ENCODE measurements around the gene AHDC1.
"Not testable (repeated sequence)": the region's sequence is repeated elsewhere in the genome, so short reads cannot be mapped to it uniquely, and the experiment has no call there.

The AHDC1 gene

DNA sequence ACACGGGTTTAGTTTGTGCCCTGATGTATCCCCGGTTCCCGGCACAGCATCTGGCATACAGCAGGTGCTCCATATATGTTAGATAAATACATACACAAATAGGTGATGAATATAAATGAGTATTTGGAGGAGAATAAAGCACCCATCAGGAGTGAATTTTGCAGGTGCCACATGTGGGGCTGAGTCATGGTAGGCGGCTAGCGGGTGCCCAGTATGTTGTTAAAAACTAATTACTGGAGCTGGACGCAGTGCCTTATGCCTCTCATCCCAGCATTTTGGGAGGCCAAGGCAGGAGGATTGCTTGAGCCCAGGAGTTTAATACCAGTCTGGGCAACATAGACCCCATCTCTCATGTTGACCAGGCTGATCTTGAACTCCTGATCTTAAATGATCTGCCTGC, 97.2 kb downstream of the AHDC1 start:
- DNase-seq = no peak

DNA sequence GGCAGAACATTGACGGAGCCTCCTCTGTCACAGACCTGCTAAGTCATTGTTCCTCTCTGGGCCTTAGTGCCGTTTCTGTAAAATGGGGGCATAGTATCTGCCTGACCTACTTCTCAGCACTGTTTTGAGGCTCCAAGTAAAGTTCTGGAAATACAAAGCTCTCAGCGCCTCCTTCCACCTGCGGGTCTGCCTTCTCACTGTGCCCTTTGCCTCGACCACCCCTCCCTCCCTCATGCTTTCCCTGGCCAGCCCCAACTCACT, 98.6 kb downstream of the AHDC1 start:
- no peak for DNase-seq

DNA sequence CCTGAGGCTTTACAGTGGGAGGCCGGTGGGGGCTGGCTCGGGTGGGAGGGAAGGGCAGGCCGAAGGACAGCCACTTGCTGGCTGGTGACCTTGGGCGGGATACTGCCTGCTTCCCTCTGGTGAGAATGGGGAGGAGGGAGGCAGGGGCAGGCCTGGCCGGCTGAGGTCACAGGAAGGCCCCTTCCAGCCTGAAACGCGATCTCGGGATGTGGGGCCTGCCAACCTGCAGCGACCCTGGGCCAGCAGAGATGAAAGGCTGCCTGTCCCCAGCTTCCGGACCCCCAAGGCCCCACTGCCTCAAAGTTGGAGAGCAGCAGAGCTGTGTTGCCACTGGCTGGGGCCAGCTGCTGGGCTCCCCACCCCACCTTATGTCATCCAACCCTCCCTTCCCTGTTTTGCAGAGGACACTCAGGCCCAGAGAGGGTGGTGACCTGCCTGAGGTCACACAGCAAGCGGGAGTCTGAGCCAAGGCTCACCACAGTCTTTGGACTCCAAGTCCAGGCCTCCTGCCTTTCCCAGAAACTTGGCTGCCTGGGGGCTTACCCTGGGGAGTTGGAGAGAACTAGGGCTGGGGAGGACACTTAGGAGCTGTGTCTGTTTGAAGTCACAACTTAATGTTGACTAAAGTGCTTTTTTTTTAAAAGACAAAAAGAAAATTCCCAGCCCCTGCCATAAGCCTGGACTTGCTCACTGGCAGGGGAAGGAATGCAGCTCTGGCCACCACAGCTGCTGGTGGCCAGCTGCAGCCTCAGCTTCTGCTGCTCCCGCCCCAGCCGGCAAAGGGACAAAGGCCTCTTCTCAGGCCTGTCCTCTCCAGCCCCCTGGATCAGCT, 99.1 kb downstream of the AHDC1 start:
- no peak for DNase-seq

DNA sequence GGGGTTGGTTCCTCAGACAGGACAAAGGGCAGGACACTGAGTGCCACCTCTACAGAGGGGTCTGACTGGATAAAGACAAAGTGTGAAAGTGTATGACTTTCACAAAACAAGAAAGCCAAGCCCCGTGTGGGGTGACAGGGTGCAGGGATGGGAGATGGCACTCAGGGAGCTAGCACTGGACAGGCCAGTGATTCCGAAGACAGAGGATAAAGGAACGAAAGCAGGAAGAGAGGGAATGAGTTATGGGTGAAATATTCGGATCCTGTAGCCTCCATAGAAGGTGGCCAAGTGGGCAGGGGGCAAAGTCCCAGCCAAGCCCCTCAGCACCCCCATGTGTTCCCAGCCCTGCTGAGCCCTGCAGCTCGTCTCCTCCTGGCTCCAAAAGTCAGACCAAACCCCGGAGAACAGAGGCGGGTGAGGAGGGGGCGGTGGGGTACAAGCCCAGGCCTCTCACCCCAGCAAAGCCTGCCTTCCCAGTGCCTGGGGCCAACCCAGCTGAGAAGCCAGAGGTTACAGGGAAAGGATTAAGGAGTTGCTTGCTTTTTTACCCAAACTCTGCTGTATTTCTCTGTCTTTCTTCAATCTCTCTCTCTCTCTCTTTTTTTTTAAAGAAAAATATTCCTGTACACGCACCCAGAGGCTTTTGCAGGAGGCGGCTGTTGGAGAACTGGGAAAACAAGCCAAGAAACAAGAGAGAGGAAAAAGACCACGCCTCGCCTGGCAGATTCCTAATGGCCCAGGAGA, 99.9 kb downstream of the AHDC1 start:
- DNase-seq = no peak

DNA sequence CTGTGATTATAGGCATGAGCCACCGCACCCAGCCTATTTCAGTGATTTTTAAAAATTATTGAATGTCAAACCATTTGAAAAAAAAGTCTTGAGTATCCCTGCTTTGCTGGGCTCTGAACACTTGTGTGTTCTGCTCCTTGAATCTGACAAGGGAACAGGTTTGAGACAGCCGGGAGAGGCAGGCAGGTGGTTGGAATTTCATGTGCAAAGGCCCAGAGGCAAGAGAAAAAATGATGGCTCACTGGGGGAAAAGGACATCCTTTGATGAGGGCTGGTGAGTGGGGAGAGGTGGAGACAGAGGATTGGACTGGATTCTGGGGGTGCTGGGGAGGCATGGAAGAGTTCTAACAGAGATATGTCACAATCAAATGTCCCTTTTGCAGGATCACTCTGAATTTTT, 100.9 kb downstream of the AHDC1 start:
- no peak for DNase-seq

DNA sequence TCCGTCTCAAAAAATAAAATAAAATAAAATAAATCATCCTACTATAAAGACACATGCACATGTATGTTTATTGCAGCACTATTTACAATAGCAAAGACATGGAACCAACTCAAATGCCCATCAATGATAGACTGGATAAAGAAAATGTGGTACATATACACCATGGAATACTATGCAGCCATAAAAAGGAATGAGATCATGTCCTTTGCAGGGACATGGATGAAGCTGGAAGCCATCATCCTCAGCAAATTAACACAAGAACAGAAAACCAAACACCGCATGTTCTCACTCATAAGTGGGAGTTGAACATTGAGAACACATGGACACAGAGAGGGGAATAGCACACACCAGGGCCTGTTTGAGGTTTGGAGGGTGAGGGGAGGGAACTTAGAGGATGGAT, 102.8 kb downstream of the AHDC1 start:
- DNase-seq = not testable (repeated sequence)

DNA sequence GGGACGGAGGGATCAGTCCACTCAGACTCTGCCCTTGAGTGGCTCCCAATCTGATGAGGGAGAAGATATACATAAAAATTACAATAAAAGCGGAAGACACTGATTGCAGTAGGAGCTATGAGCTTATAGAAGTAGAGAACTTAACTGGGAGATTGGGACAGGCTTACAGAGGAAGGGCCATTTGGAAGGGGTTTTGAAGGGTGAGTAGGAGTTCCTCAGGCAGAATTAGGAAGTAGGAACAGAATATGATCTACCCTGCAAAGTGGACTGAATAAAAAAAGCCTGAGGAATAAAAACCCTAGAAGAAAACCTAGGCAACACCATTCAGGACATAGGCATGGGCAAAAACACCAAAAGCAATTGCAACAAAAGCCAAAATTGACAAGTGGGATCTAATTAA, 104.8 kb downstream of the AHDC1 start:
- no peak for DNase-seq

DNA sequence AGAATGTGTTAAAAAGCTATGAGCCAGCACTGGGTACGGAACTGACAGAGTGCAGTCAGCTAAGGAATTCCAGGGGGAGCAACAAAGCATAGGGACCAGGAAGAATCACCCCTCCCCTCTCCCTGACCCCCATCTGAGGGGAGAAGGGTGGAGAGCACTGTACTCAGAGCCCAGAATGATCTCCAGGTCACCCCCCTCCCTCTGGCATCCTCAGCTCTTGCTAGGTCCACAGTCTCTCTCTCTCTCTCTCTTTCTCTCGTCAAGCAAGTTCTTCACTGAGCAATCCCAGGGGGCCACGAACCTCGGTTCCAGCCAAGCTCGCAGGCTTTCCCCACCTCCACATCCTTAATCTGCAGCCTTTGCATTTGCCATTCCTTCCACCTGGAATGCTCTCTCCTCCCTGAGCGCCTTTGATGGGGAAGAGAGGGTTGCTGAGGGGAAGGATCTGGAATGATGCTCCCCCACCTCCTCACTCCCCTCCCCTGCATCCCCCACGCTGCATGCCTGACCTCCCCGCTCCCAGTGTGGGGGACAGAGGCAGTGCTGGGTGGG, 107.3 kb downstream of the AHDC1 start:
- DNase-seq = peak; percentile 34

DNA sequence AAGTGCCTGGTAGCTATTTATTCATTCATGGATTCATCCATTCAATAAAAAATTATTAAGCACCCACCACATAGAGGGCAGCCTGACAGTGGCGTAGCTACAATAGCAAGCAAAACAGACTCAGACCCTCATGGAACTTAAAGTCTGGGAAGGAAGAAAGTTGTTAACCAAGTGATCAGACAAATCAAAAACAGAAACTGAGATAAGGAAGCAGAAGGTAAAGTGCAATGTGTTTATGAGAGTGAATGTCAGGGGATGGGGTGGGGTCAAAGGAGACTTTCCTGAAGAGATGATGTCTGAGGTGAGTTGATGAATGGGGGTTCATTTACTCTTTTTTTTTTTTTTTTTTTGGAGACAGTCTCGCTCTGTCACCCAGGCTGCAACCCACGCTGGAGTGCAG, 111.1 kb downstream of the AHDC1 start:
- no peak for DNase-seq

DNA sequence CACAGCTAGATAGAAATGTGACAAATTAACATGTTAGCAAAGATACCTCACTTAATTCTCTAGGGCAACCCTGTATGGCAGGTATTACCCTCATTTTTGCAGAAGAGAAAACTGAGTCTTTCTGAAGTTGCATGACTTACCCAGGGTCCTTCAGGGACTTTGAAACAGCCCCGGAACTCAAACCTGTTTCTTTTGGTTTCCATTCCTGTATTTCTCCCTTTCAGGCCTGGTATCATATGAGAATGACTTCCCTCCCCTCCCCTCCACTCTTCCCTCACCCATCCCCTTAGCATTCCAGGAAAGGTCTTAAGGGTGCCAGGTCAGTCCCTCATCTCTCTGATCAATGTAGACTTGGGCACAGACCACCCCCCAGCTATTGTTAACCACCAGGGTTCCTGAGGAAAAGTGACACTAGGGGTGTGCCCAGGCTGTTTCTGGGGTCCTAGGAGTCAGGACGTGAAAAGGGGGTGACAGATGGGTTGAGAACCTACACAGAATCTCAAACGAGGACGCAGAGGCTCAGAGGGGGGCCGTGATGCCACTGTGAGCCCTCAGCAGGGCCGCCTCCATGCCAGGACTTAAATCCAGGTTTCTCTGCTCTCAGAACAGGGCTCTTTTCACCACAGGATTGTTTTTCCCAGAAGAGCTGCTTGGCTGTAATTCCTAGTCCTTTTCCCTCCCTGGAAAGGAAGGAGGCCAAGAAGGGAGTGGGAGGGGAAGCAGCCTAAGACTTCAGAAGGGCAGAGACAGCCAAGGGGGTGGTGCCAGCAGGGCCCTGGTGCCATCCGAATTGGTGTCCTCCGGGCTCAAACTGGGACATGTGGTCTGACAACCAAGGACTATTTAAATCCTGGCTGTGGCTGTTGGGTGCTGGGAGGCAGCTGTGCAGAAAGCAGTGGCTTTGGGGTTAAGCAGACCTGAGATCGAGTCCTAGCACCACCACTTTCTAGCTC, 111.9 kb downstream of the AHDC1 start:
- no peak for DNase-seq

DNA sequence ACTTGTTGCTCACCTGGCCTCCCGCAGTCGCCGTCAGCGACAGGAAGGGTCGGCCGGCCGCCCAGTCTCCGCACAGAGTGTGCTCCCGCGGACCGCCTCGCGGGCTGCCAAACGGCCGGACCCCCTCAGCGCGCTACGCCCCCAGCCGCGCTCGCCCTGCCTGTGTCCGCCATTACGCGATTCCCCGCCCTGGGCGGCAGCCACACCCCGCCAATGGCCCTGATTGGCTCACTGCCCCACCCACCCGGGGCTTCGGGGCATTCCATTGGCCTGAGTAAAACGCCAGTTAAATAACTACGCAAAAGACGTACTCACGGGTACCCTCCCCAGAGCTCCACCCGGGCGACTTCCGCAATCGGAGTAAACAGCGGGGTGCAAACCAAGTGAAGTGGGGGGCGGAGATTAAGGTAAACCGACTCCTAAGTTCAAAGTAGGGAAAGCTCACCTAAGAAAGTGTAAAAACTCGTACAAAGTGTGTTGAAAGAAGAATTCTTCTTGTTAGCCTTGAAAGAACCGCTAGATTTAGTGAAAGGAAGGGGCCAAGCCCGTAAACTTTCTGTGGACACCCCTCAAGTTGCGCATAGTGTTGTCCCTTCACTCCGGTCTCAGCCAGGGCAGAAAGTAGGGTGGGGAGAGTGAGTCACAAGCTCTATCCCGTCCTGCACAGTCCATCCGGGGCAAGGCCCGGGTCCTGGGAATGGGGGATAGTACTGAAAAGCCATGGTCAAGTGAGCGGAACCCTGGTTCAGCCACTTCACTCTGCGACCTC, 113.8 kb downstream of the AHDC1 start, which contains the start of gene WASF2:
TSS of gene WASF2 (minus strand) at position 195 of the 769 bp plus-strand sequence. CDS start 61,277 bp downstream, outside the sequence.
- peak; percentile 96 for DNase-seq

DNA sequence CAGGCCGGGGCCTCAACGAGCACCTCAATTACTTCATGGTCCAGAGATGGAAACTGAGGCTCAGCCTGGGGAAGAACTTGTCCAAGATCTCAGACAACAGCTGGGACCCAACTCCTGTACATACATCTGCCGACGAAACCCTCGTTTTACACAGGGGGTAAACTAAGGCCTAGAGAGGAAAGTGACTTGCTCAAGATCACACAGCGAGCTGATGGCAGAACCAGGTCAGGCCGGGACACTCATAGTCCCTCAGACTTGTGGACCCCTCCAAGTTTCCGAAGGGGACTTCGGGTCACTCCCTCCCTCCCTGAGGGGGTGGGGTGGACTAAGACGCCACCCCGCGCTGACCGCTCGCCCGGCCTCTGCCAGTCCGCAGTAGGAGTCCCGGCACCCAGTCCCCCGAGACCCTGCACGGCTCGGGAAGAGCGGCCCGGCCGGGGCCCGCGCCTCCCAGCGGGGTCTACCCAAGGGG, 114.4 kb downstream of the AHDC1 start:
- DNase-seq = no peak

DNA sequence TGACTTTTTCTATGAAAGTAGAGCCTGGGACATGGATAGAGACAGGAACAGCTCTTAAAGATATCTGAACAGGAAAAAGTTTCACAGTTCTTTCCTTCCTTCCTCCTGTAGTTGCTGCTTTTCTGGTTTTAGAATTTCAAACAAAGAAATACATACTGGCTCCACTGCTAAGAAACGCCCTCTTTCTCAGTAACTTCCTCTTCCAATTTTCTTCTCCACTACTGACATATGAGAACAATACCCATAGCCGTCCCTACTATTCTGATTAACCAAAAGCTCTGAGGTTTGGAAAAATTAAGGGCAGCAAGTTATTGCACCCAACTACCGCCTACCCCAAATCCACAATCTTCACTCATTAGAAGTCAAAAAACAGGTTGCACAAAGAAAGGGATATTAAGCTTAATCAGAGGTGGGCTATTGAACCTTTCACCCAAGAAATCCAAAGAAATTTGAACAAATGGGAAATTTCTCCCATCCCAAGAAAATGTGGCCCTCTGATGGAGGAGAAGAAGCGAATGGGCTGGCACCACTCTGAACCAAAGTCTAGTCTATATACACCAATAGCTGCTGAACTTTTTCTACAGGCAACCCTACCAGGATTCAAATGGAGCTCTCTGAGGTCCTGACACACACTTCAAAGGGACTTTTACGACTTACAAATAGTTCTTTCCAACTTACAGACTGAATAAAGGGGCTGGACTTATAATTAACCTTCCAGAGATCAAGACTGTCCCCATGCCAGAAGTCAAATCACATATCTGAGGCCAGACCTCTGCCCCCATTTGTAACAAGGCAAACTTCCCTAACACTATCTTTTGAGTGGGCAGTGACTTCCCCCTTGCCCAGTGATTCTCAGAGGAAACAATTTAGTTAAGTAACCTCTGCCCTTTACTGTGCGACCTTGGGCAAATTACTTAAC, 115.7 kb downstream of the AHDC1 start:
- DNase-seq = no peak

DNA sequence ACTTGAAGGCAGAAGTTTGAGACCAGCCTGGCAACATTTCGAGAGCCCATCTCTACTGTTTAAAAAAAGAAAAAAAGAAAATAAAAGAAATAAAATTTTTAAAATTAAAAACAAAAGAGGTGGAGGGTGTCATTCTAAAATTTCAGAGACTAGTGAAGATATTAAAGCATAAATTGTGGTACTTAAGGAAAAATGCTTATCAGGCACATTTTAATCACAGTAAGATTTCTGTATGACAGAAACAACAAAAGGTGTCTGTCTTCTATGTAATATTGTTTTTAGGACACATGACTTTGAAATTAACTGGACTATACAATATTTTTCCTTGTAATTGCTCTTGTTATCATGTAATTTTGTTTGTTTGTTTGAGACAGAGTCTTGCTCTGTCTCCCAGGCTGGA, 118.6 kb downstream of the AHDC1 start:
- no peak for DNase-seq
